Loucy (cell line): ENCODE results near the gene PBXIP1.

ENCODE experiments used
- H2AFZ ChIP-seq: fragments of 200-600 bp; sonication (generic); 2 replicates; pipeline ENCODE4 v1.6.0; 2016; ENCODE audit warnings: antibody characterized with exemption, mild to moderate bottlenecking, low read length, moderate library complexity
- H3F3A ChIP-seq: fragments of 200-600 bp; 2 replicates; pipeline ENCODE4 v1.6.0; 2016; ENCODE audit warnings: antibody characterized with exemption, low read depth, mild to moderate bottlenecking
- H3K27me3 ChIP-seq: fragments of 200-600 bp; sonication (generic); 2 replicates; pipeline ENCODE4 v1.6.1; 2014; ENCODE audit warnings: low read length, mild to moderate bottlenecking; ENCODE audit not compliant: insufficient read depth, poor library complexity, severe bottlenecking
- H3K36me3 ChIP-seq: fragments of 200-600 bp; sonication (generic); 2 replicates; pipeline ENCODE4 v1.6.1; 2016; ENCODE audit warnings: low read length; ENCODE audit not compliant: insufficient read depth
- H3K4me1 ChIP-seq: fragments of 200-600 bp; sonication (generic); 2 replicates; pipeline ENCODE4 v1.5.1; 2014; ENCODE audit warnings: low read length, mild to moderate bottlenecking; ENCODE audit not compliant: insufficient read depth, poor library complexity, severe bottlenecking
- H3K4me2 ChIP-seq: fragments of 200-600 bp; sonication (generic); 2 replicates; pipeline ENCODE4 v1.6.0; 2014; ENCODE audit warnings: antibody characterized with exemption, low read length, low read depth, mild to moderate bottlenecking; ENCODE audit not compliant: poor library complexity, severe bottlenecking
- H3K4me3 ChIP-seq: fragments of 200-600 bp; sonication (generic); 2 replicates; pipeline ENCODE4 v1.5.1; 2014; ENCODE audit warnings: low read length, mild to moderate bottlenecking, mixed read lengths; ENCODE audit not compliant: poor library complexity, severe bottlenecking
- H3K79me2 ChIP-seq: fragments of 200-600 bp; sonication (generic); 2 replicates; pipeline ENCODE4 v1.6.1; 2014; ENCODE audit warnings: low read length; ENCODE audit not compliant: insufficient read depth
- H3K9ac ChIP-seq: fragments of 200-600 bp; sonication (generic); 2 replicates; pipeline ENCODE4 v1.6.0; 2014; ENCODE audit warnings: mild to moderate bottlenecking, low read depth, low read length, moderate library complexity; ENCODE audit not compliant: poor library complexity, severe bottlenecking
- H3K9me2 ChIP-seq: fragments of 200-600 bp; sonication (generic); replicated peaks from 2 replicates; pipeline ENCODE4 v1.6.1; 2016; ENCODE audit warnings: low read depth, low read length, mixed read lengths
- H3K9me3 ChIP-seq: fragments of 200-600 bp; sonication (generic); 2 replicates; pipeline ENCODE4 v1.6.1; 2014; ENCODE audit warnings: mild to moderate bottlenecking, antibody characterized with exemption, low read length, low read depth; ENCODE audit not compliant: insufficient read depth
- H4K20me1 ChIP-seq: fragments of 200-600 bp; sonication (generic); 2 replicates; pipeline ENCODE4 v1.6.0; 2014; ENCODE audit warnings: antibody characterized with exemption, low read length, mild to moderate bottlenecking; ENCODE audit not compliant: insufficient read depth, poor library complexity, severe bottlenecking
- EZH2phosphoT487 ChIP-seq: fragments of 200-600 bp; IDR thresholded peaks from 2 replicates; pipeline ENCODE4 v1.6.1; 2018; ENCODE audit warnings: antibody characterized with exemption, mild to moderate bottlenecking, moderate library complexity, borderline replicate concordance
- TF ChIP-seq, protein P1 (sequence below): fragments of 200-600 bp; sonication (generic); conservative IDR thresholded peaks from 2 replicates; pipeline ENCODE4 v1.5.1; 2014; ENCODE audit warnings: mild to moderate bottlenecking, antibody characterized with exemption, low read length

Gene PBXIP1

DNA sequence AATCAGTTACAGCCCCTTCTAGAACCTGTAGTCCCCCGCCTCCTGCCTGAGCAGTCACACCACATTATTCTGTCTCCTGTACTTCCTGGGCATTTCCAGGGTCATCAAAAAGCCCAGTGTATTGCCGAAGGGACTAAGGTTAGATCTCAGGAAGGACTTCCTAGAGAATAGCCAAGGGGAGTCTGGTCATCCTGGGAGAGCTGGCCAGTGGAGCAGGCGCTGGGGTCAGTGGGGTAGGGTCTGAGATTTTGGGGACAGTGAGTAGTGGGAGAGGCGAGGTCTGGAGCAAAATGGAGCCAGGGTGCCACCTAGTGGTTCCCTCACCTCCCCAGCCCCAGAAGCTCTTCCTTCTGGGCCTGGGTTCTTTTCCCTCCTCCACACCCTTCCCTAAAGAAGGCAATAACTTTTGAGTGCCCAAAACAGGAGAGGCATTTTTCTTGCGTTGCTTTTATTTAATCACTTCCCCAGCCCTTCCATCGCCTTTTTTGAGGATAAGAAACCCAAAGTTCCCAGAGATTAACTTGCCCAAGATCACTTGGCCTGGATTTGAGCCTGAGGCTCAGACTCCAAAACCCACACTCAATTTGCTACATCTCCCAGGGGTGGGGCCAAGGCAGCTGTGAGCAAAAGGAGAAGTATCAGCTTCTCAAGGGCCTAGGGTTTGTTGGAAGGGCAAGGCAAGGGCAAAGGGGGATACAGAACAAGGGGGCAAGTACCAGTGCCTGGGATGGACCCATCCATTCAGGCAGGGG lies 12.1 kb downstream of the PBXIP1 start:
- no peak for TF ChIP-seq EZH2phosphoT487
- TF ChIP-seq, protein P1, sequence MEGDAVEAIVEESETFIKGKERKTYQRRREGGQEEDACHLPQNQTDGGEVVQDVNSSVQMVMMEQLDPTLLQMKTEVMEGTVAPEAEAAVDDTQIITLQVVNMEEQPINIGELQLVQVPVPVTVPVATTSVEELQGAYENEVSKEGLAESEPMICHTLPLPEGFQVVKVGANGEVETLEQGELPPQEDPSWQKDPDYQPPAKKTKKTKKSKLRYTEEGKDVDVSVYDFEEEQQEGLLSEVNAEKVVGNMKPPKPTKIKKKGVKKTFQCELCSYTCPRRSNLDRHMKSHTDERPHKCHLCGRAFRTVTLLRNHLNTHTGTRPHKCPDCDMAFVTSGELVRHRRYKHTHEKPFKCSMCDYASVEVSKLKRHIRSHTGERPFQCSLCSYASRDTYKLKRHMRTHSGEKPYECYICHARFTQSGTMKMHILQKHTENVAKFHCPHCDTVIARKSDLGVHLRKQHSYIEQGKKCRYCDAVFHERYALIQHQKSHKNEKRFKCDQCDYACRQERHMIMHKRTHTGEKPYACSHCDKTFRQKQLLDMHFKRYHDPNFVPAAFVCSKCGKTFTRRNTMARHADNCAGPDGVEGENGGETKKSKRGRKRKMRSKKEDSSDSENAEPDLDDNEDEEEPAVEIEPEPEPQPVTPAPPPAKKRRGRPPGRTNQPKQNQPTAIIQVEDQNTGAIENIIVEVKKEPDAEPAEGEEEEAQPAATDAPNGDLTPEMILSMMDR = peak; percentile 92
- peak overlapping the region; percentile 82 for H3K9ac ChIP-seq
- H3K9me2 ChIP-seq = no peaks in the 10 kb centered on the region
- H3K9me3 ChIP-seq = no peaks in the 10 kb centered on the region
- H3K36me3 ChIP-seq = peaks cover 36% of the 10 kb centered on the region; the same call in 1 of the 2 replicates
- peak overlapping the region; percentile 89 for H3K4me2 ChIP-seq
- peaks cover 73% of the 10 kb centered on the region for H3K4me1 ChIP-seq
- H2AFZ ChIP-seq = no peak overlapping the region
- peaks cover 7% of the 10 kb centered on the region; the same call in 1 of the 2 replicates for H3K79me2 ChIP-seq
- peak overlapping the region; percentile 70 for H3K4me3 ChIP-seq
- no peaks in the 10 kb centered on the region for H3K27me3 ChIP-seq
- H3F3A ChIP-seq = no peaks in the 10 kb centered on the region
- no peaks in the 10 kb centered on the region for H4K20me1 ChIP-seq

DNA sequence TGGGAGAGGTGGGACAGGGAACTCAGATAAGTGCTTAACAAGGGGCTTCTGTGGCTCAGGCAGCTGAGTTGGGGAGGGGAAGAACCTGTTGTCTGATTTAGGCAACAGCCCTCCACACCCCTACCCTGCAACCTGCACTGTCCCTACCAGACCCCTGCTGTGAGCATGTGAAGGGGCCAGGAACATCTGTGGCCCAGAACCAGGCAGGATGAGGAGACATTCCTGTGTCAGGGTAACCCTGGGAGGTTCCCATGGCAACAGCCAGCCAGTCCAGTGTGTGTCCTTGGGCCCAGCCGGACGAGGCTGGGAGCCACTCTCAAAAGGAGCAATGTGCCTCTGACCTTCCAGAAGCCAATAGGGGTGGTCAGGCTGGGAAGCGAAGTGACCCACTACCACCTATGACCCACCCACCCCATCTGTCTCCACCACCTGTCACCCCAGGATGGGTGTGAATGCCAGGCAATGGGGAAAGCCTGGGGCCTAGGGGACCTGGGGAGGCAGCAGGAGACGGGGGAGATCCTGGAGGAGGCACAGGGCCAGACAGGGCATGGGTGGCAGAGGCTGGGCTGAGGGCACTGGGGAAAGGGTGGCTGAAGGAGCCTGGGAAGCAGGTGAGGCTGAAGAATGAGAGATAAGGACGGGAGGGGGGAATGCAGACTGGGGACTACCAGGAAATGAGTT lies 14.4 kb downstream of the PBXIP1 start:
- Histone ChIP-seq H3K4me1 (peaks cover 75% of the 10 kb centered on the region), H3K4me2 (peak overlapping the region; percentile 89)

DNA sequence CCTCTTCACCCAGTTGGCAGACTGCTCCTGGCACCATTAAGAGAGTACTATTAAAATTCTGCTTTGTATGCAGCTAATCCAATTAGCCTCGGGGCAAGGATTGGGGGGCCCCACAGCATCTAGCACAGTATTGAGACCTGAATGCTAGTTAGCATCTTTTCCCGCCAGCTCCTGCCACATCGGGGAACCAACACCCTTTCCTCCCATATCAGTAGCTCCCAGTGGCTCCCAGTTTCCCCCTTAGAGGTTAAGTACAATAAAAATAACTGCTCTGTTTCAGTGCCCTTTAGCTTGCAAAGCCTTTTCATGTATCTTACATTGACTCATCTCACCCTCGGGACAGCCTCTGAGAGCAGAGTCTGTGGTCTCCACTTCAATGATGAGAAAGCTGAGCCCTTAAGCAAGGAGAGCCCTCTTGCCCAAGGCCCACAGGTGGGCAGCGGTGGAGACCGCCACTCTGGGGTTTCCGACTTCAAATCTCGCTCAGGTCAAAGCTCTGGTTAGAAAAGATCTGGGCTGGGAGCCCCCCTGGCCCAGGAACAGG lies 15.2 kb downstream of the PBXIP1 start:
- H3F3A ChIP-seq = peaks cover 8% of the 10 kb centered on the region; the same call in 1 of the 2 replicates
- H3K9ac ChIP-seq = peak overlapping the region; percentile 82
- no peaks in the 10 kb centered on the region for H3K9me2 ChIP-seq
- TF ChIP-seq EZH2phosphoT487 = no peak
- TF ChIP-seq, protein P1 = no peak
- peaks cover 12% of the 10 kb centered on the region; the same call in 1 of the 2 replicates for H3K36me3 ChIP-seq
- no peaks in the 10 kb centered on the region for H4K20me1 ChIP-seq
- no peak overlapping the region for H2AFZ ChIP-seq
- peaks cover 81% of the 10 kb centered on the region for H3K4me1 ChIP-seq
- H3K9me3 ChIP-seq = no peaks in the 10 kb centered on the region
- peak overlapping the region; percentile 70 for H3K4me3 ChIP-seq
- H3K27me3 ChIP-seq = no peaks in the 10 kb centered on the region
- H3K79me2 ChIP-seq = peaks cover 7% of the 10 kb centered on the region
- peak overlapping the region; percentile 89 for H3K4me2 ChIP-seq

More for the DNA sequence above, 14.4 kb downstream of the PBXIP1 start:
- Histone ChIP-seq H2AFZ (no peak overlapping the region), H3K27me3 (no peaks in the 10 kb centered on the region), H3K9ac (peak overlapping the region; percentile 82), H3K9me3 (no peaks in the 10 kb centered on the region), H4K20me1 (no peaks in the 10 kb centered on the region), H3K4me3 (peak overlapping the region; percentile 70), H3K79me2 (no peaks in the 10 kb centered on the region; the same call in 1 of the 2 replicates), H3K9me2 (no peaks in the 10 kb centered on the region), H3F3A (peaks cover 8% of the 10 kb centered on the region; the same call in 1 of the 2 replicates), H3K36me3 (peaks cover 19% of the 10 kb centered on the region; the same call in 1 of the 2 replicates)
- TF ChIP-seq, protein P1 = no peak
- TF ChIP-seq EZH2phosphoT487 = no peak
